ENCODE measurements around the gene CYP26A1.

The CYP26A1 gene

DNA sequence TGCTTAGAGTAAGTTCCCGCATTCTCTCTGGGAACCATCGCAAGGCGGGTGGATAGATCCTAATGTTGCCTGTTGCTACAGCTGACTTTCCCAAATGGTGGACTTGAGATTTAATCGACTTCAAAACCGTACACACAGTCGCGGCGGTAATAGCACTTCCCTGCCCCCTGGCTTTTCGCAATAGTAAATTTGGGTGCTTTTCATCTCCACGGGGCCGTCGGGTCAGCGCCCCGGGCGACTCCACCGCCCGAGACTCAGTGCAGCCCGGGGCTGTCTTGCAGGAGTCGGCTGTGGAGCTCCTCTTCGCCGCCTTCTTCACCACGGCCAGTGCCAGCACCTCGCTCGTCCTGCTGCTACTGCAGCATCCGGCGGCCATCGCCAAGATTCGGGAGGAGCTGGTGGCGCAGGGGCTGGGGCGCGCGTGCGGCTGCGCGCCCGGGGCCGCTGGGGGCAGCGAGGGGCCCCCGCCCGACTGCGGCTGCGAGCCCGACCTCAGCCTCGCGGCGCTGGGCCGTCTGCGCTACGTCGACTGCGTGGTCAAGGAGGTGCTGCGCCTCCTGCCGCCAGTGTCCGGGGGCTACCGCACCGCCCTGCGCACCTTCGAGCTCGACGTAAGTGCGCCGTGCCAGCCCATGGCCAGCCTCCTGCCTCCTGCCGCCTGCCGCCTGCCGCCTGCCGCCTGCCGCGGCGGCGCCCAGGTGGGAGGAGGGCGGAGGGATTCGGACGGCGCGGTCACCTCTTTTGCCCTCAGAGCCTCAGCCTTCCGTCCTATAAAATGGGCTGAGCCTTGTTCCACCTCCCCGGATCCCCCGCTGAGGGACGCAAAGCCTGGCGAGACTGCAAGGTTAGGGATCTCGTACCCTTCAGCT lies 7.8 kb upstream of the CYP26A1 start:
- DNase-seq: peak; percentile 67

DNA sequence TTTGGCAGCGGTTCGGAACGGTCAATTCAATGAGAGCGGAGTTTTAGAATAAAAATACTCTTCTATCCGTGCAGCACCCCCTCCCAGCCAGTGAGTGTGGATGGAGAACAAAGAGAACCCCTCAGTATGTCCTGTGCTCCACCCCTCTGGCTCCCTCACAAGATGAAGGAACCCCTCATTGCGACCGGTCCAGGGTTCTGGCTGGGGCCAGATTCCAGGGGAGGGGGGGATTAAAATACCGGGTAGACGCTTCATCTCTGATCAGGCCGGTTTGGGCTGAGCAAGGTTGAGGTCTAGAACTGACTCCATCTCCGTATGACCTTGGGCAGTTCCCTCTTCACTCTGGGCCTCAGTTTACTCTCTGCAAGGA lies 7.2 kb upstream of the CYP26A1 start:
- DNase-seq: no peak

DNA sequence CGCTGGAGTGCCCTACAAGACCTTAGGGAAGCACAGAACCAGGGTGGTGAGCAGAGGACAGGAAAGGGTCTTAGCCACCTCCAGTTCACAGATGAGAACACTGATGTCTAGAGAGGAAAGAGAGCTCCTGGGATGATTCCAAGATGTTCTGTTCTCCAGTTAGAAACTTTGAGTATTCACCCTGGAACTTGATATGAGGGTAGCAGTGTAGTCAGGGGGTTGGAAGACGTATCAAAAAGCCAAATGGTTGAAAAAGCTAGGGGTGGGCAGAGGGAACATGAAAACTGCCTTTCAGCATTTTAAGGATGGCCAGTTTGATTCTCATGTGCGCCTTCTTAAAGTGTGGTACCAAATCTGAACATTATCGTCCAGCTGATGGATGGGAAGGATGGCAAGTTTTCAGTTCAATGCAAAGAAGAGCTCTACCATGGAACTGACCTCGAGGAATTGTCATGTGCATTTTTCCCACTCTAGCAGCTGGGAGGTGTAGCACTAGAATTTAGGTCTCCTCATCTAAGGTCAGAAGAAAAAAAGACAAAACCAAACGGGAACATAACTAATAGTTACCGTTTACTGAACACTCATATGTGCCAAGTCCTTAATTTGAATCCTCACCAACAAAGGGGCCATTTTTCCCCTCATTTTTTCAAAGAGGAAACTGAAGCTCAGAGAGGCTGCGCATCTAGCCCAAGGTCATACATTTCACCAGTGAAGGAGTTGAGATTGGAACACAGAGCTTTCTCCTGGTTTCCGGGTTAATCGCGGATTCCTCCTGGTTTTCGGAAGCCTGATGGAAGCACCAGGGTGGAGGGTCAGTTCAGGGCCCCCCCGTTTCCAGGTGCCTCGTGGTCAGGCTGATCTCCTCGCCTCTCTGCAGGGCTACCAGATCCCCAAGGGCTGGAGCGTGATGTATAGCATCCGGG lies 6.0 kb upstream of the CYP26A1 start:
- no peak for DNase-seq

DNA sequence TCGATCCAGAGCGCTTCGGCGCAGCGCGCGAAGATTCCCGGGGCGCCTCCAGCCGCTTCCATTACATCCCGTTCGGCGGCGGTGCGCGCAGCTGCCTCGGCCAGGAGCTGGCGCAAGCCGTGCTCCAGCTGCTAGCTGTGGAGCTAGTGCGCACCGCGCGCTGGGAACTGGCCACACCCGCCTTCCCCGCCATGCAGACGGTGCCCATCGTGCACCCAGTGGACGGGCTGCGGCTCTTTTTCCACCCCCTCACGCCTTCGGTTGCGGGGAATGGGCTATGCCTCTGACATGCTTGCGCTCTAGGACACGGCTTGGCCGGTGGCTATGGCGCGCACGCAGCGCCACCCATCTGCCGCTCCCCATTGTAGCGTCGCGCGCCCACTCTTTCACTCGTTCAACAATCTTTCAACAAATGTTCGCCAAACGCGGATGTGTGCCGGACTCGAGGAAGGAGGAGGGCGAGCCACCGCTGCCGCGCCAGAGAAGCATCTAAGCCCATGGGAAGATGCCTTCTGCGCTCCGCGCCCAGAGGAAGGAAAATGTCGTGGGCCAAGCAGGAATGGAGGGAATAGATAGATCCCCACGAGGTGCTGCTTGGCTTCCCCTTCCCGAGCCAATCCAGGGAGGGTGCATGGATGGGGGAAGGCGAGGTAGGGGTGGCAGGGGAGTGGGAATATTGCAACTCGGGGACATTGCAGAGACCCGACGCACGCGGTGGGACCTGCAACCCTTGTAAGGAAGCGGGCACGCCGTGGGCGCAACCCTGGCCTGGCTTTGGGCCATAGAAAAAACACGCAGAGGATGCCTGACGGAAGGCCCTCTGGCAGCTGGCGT lies 5.1 kb upstream of the CYP26A1 start:
- peak; percentile 45 for DNase-seq

DNA sequence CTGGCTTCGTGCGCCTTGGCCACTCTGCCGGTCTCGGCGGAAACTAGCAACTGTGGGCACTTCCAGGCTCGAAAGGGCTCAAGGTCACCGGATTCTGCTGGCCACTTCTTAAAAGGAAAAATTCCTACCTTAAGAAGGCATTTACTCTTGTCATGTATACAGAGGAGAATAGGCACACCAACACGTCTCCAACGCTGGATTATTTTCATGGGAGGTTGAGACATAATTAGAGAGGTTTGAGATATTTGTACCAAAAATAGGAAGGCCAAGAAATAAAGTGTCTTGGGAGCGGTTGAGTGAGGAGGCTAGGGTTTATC lies 4.5 kb upstream of the CYP26A1 start:
- no peak for DNase-seq

DNA sequence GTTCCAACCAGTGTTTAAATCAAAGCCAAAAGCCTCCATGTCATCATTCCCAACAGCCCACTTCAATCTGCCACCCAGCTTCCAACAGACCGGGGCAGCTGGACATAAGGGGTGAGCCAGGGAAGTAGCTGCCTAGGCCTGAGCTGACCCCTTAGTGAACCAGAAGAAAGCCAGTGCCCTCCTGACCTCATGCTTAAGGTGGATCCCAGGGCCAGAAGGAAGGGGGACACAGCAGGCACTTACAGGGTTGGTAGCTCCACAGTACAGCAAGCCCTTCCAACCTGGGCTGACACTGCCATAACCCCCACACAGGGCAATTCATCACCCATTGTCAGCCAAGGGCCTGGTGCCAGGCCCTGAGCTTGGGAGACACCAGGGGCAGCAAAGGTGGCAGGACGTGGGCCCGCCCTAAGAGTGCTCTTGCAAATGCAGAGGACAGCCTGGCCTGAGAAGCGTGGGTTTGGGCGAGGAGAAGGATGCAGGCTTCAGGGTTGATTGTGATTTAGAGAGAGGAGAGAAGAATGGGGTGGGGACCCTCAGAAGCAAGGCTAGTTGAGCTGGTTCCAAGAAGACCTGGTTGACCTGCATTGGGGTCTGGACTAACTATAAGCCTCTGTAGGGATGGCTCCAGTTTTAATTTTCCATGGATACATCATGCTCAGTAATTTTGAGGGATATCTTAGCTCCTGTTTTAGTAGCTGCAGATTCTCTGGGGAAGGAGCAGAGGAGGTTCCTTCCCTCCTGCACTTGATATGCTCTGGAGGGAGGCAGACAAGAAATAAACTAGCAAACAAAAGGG lies 3.1 kb upstream of the CYP26A1 start:
- DNase-seq: no peak

DNA sequence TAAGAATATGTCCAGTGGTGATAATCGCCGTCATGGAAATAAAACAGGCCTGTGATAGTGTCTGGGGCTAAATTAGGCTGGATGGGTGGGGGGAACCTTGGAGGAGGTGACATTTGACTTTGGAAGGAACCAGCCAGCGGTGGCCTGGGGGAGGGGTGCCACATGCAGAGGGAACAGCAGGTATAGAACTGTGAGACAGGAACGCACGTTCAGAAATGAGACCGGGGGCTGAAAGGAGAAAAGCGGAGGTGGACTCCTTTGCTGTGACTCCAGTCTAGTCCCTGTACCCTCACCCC lies 2.6 kb upstream of the CYP26A1 start:
- DNase-seq: no peak

DNA sequence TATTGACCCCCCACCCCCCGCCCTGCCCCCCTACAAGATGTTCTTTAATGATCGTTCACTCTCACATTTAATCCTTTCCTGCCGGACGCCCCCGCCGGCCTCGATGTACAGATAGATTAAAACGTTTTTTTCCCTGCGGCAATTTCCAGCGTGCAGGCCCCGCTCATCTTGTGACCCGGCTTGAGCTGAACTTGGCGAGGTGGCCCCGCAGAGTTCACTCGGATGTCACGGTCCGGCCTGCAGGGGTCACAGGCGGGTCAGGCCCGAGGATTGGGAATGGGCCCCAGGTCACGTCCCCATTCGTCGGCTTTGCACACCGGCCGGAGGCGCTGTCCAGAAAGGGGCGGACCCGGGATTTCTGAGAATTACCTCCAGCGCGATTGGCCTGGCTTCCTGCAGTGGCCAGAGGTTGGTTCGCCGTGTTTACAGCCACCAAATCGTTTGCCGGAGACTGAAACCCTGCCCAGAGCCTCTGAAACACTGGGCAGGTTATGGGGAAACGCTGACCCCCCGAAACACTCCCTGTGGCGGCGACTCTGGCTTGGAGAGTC lies 1.9 kb upstream of the CYP26A1 start:
- peak; percentile 86 for DNase-seq

DNA sequence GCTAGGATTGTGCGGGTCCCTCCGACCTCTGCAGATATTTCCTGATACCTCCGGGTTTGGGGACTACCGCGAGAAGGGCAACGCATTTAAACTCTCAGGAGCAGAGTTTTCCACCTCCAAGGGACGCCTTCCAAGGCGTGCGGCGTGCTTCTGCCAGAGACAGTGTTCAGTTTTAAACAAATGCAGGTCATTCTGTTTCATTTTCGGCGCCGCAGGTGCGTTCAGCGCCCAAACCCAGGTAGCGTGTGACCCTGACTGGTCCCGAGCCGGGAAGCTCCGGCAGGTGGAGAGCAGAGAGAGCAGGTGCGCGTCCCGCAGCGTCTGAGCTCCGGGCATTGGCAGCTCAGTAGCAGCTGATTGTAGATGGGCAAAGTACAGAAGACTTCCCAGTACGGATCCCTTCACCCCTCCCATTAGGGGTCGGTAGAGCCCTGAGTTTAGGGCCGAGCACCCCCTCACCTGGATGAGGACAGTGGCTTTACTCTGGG lies 1.4 kb upstream of the CYP26A1 start:
- DNase-seq: peak; percentile 84

DNA sequence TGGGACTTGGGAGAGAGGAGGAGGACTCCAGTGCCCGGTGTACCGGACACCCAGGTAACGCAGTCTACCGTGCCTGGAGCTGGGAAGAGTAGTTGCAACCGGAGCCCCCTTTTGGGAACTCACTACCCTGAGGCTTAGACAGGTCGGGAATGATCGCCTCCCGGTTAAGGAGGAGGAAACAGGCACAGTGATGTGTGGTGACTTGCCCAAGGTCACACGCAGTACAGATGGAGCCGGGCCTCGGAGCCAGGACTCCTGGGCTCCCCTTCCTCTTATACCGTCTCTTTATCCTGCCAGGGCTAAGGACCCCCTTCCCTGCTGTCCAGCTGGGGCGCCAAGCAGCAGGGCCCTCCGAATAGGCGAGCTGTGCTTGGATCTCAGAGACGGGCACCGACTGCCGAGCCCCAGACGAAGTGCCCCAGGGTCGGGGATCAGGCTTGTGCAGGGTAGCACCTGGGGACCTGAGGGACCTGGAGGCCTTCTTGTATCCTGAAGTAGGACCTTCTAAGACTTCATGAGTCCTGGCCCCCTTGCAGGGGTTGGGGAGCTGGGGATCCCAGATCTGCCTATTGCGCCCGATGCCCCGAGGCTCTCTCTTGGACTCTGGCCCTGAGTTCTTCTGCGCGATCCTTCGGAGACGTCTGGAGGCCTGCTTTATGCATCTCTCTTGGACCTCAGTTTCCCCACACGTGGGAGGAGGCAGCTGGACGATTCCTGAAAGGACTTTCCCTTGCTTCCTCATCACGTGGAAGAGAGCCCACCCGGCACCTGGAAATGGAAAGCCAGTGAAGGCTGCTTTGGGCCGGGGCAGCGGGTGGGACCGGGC lies 767 bp upstream of the CYP26A1 start:
- DNase-seq: peak; percentile 72

DNA sequence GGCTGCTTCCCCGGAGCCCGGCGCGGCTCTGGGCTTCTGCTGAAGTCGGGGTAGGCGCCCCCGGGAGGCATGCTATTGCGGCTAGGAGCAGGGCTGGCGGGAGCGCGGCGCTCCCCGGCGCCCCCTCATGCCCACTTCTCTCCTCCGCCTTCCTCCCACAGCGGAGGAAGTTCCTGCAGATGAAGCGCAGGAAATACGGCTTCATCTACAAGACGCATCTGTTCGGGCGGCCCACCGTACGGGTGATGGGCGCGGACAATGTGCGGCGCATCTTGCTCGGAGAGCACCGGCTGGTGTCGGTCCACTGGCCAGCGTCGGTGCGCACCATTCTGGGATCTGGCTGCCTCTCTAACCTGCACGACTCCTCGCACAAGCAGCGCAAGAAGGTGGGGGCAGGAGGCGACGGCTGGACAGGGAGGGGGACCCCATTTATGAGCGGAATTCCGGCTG lies 479 bp downstream of the CYP26A1 start:
- peak; percentile 59 for DNase-seq

DNA sequence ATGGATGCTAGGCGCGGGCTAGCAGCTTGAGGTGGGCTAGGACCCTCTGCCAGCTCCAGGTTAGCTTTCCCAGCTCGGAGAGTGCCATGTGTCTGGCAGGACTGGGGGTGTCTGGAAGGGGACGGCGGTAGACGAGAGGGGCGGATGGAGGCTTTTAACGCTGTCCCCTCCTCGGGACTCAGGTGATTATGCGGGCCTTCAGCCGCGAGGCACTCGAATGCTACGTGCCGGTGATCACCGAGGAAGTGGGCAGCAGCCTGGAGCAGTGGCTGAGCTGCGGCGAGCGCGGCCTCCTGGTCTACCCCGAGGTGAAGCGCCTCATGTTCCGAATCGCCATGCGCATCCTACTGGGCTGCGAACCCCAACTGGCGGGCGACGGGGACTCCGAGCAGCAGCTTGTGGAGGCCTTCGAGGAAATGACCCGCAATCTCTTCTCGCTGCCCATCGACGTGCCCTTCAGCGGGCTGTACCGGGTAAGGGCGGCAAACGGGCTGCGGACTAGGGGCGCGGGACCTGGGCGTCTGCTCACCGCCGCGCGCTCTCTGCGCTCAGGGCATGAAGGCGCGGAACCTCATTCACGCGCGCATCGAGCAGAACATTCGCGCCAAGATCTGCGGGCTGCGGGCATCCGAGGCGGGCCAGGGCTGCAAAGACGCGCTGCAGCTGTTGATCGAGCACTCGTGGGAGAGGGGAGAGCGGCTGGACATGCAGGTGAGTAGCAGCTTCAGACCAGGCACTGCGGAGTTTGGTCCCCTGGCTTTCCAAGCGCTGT lies 1.1 kb downstream of the CYP26A1 start:
- DNase-seq: peak; percentile 28

DNA sequence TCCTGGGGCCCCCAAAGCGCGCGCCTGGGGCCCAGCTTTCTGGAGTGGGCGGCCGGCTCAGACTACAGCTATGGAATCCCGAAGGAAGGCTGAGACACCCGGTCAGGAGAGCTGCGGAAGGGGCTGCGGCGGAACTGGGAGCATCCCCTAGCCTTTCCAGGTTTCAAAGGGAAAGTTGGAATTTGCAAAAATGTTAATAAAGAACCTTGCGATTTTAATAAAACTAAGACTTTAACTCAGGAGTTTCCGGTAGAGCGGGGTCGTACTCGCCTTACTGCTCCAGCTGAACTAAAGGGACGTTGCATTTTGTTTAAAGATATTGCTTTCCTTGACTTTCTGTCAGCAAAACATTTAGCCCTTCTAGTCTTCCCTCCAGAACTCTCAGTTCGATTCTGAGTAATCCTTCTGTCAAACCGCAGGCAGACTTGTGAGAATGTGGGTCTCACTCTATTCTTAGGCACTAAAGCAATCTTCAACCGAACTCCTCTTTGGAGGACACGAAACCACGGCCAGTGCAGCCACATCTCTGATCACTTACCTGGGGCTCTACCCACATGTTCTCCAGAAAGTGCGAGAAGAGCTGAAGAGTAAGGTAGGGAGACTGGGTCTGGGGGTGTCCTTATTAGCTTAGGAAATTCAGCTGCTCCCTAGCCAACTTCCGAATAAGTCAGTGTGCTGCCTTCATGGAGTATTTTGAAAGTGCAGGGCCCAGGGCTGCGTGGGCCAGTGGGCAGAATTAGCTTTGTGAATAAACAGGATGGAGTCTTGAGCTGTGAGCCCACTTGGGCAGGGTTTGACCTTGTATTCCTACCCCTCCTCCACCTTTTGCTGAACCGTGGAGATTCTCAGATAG lies 1.9 kb downstream of the CYP26A1 start:
- no peak for DNase-seq

DNA sequence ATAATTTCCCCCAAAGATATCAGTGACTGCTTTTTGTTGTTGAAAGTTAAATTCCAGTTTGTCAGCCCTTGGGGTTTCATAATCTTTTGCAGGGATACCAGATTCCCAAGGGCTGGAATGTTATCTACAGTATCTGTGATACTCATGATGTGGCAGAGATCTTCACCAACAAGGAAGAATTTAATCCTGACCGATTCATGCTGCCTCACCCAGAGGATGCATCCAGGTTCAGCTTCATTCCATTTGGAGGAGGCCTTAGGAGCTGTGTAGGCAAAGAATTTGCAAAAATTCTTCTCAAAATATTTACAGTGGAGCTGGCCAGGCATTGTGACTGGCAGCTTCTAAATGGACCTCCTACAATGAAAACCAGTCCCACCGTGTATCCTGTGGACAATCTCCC lies 3.2 kb downstream of the CYP26A1 start:
- no peak for DNase-seq

DNA sequence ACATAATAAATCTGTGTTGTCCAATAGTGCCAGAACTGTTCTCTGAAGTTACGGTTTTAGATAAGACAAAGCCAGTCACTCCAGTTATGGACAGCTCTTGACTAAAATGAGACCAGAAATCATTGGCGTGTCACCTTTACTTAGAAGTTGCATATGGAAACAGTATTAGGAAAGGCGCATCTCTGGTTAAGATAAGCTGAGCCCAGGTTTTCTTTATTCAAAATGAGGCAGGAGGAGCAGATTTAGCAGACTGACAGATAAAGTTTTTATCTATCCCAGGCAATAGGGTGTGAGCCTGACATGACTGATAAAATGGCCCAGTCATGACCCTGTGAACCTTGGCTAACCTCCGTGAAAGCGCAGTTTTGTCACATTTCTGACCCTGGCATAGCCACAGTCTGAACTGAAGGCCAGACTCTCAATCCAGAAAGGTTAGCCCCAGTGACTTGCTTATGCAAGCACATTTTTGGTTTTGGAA lies 4.2 kb downstream of the CYP26A1 start:
- no peak for DNase-seq

DNA sequence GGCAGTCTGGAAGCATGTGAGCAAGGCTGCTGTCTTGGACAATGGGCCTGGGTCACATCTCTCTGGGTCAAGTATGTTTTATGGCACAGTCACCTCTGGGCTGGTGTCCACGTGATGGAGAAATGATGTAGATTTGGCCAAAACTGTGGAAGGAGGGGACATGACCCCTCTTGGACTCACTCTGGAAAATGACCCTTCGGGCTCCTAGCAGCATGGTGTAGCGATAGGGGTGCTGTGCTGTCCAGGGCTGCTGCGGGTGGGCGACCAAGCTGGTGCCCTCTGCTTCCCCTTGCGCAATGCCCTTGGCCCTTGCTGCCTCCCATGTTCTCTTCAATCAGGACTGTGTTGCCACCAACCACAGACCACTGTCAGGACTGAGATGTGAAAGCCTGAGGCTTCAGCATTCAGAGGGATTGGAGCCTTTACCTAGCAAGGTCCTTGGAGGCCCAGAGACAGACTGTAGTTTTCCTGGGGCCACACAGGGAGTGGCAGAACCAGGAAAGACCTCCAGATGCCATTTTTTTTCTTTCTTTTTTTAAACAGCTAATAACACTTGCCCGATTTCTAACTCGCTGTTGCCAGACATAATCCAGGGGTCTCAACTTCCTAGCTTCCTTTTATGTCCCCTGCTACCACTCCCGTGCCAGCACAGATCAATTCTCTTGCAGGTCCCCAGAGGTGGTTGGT lies 6.1 kb downstream of the CYP26A1 start:
- DNase-seq: no peak

DNA sequence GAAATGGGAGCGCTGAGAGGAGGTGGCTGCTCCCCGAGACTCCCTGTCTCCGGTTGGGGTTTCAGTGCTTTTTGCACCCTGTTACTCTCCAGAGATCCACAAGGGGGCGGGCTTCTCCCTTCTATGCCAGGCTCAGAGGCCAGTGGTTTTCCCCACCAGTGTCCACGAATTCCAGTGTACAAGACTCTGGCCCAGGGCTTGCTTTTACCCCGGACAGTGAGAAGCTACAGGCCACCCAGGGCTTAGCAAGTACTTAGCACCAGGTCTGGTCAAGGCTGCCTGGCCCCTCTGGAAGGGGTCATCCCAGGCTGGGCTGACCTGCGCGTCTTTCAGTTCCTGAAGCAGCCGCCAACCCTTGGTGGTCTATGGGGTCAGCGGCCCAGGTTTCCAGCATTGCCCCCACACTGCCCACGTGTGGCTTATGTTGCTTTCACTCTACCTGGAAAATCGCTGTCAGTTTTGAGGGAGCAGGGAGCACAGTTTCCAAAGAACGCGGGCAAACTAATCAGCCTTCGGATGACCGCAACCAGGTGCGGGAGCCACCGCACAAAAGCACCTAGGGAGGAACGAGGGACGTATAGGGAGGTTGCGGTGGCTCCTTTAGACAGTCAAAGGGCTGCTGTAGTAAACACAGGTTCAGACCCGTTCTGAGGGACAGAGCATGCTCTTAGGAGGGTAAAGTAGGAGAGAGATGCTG lies 6.8 kb downstream of the CYP26A1 start:
- peak; percentile 69 for DNase-seq

DNA sequence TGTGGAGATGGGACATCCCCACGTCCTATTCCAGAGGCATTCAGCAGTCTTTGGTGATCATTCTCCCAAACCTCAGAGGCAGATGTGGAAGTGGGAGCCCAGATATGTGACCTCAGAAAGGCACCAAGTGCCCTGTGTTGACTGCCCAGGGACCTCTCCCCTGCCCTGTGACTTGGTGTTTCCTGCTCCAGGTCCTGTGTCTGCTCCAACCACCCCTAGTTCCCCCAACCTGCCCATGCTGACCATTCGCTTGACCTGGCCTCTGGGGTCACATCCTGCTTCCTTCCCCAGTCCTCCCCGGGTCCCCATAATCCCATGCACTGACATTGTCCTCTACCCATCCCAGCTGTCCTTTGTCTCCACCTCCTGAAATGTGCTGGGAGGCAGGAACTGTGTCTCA lies 7.6 kb downstream of the CYP26A1 start:
- DNase-seq: no peak

Measured in DMS53 (cell line).